HCT116 (cell line): Measurements from ENCODE around the gene PPIP5K2. TPM values are rescaled to one million over a fixed set of nuclear protein-coding genes. Genes with fewer than 3 reads are reported as not detected.

ENCODE experiments used
- ATAC-seq: fragments of 200-7000 bp; cut with Tn5 transposase; 2 replicates; pipeline ENCODE4 v1.9.1; 2020; ENCODE audit warnings: mild to moderate bottlenecking, moderate library complexity
- BruUV-seq: library from RNA; stranded (reverse); fragments of 400-500 nt; replicated peaks from 2 replicates; lab custom pipeline; 2021; lab: Mats Ljungman, UMichigan
- CTCF ChIA-PET: fragments of 300-600 bp; sonication (Branson Sonifier 250); formaldehyde crosslinking; loops from one replicate; lab custom pipeline; 2021; ENCODE audit warnings: antibody characterized with exemption; lab: Charles Lee
- POLR2A ChIA-PET: fragments of 300-600, 350-600 bp; sonication (Branson Sonifier 250); formaldehyde crosslinking; loops from one replicate; lab custom pipeline; 2021; ENCODE audit warnings: antibody characterized with exemption; lab: Charles Lee
- RAD21 ChIA-PET, 2 experiments: fragments of 300-600 bp; sonication (Branson Sonifier 250); formaldehyde crosslinking; loops; one replicate each; lab custom pipeline; 2023; ENCODE audit warnings: low total read pairs in 2 of 2; ENCODE audit not compliant: uncharacterized antibody in 2 of 2, unreplicated experiment in 2 of 2, low non-redundant PET in 1 of 2; lab: Charles Lee
- DNase-seq: peaks from one replicate; pipeline ENCODE4 v3.0.0-alpha.2; 2010; ENCODE audit warnings: low read depth, low spot score
- H2AFZ ChIP-seq: fragments of 200-600 bp; shearing (Covaris generic), sonication (generic); 2 replicates; pipeline ENCODE4 v1.6.1; 2017; ENCODE audit warnings: low read depth, mixed run types, mixed read lengths, antibody characterized with exemption, low read length; ENCODE audit not compliant: poor library complexity, severe bottlenecking
- H3K27ac ChIP-seq: 2 replicates; pipeline ENCODE4 v1.5.1; 2012; ENCODE audit warnings: low read depth, low read length
- H3K27me3 ChIP-seq: fragments of 200-600 bp; sonication (generic); 2 replicates; pipeline ENCODE4 v1.6.1; 2016; ENCODE audit warnings: mixed run types, low read length, mixed read lengths; ENCODE audit not compliant: insufficient read depth
- H3K36me3 ChIP-seq, 2 experiments: fragments of 200-500 bp in 1 of 2; fragments of 200-600 bp in 1 of 2; sonication (Bioruptor generic) in 1 of 2; sonication (generic) in 1 of 2; 2 replicates each; pipeline versions ENCODE4 v1.5.1 to v1.6.1; 2014 to 2016; ENCODE audit warnings: low read length in 2 of 2, inconsistent platforms in 1 of 2, mixed read lengths in 1 of 2, mixed run types in 1 of 2; ENCODE audit not compliant: insufficient read depth in 2 of 2, control insufficient read depth in 1 of 2
- H3K4me1 ChIP-seq, 2 experiments: fragments of 200-600 bp in 1 of 2; sonication (generic) in 1 of 2; 2 replicates each; pipeline versions ENCODE4 v1.5.1 to v1.6.1; 2012 to 2017; ENCODE audit warnings: low read length in 2 of 2, inconsistent platforms in 1 of 2, mild to moderate bottlenecking in 1 of 2, mixed read lengths in 1 of 2, mixed run types in 1 of 2, moderate library complexity in 1 of 2; ENCODE audit not compliant: insufficient read depth in 2 of 2, control insufficient read depth in 1 of 2
- H3K4me2 ChIP-seq: fragments of 200-600 bp; sonication (generic); 2 replicates; pipeline ENCODE4 v1.6.1; 2017; ENCODE audit warnings: mixed run types, low read length, mixed read lengths
- H3K4me3 ChIP-seq, 2 experiments: fragments of 200-600 bp in 1 of 2; sonication (generic) in 1 of 2; replicated peaks in 1 of 2; 2 replicates each; pipeline ENCODE4 v1.5.1; 2011 to 2016; ENCODE audit warnings: low read length in 2 of 2, control low read depth in 1 of 2, low read depth in 1 of 2, mild to moderate bottlenecking in 1 of 2, mixed read lengths in 1 of 2, mixed run types in 1 of 2
- H3K79me2 ChIP-seq: fragments of 200-600 bp; sonication (generic); 2 replicates; pipeline ENCODE4 v1.6.1; 2017; ENCODE audit warnings: mild to moderate bottlenecking, mixed run types, low read length, moderate library complexity, mixed read lengths; ENCODE audit not compliant: insufficient read depth
- H3K9ac ChIP-seq: fragments of 200-600 bp; sonication (generic); 2 replicates; pipeline ENCODE4 v1.6.1; 2016; ENCODE audit warnings: low read length, mixed read lengths
- H3K9me2 ChIP-seq: fragments of 200-600 bp; sonication (generic), shearing (Covaris generic); 2 replicates; pipeline ENCODE4 v1.6.1; 2017; ENCODE audit warnings: mixed run types, mild to moderate bottlenecking, moderate library complexity; ENCODE audit not compliant: insufficient read depth
- H3K9me3 ChIP-seq, 2 experiments: fragments of 200-500 bp in 1 of 2; fragments of 200-600 bp in 1 of 2; sonication (Bioruptor generic) in 1 of 2; sonication (generic) in 1 of 2; 2 replicates each; pipeline ENCODE4 v1.6.1; 2014 to 2017; ENCODE audit warnings: low read length in 2 of 2, mixed read lengths in 2 of 2, inconsistent platforms in 1 of 2, low read depth in 1 of 2, mild to moderate bottlenecking in 1 of 2, mixed run types in 1 of 2, moderate library complexity in 1 of 2; ENCODE audit not compliant: control insufficient read depth in 1 of 2, insufficient read depth in 1 of 2
- H4K20me1 ChIP-seq: fragments of 200-600 bp; sonication (generic), shearing (Covaris generic); 2 replicates; pipeline ENCODE4 v1.6.1; 2017; ENCODE audit warnings: mixed run types, mild to moderate bottlenecking, moderate library complexity; ENCODE audit not compliant: insufficient read depth
- CEBPB ChIP-seq: IDR thresholded peaks from 2 replicates; pipeline ENCODE4 v1.6.1; 2012; ENCODE audit warnings: low read depth
- CTCF ChIP-seq, 3 experiments: fragments of 200-600 bp in 1 of 3; sonication (generic) in 1 of 3; IDR thresholded peaks in 2 of 3; conservative IDR thresholded peaks in 1 of 3; 2 replicates each; pipeline ENCODE4 v1.5.1; 2012 to 2017; ENCODE audit warnings: low read depth in 2 of 3, low read length in 2 of 3, antibody characterized with exemption in 1 of 3, borderline replicate concordance in 1 of 3, control low read depth in 1 of 3, mild to moderate bottlenecking in 1 of 3, mixed read lengths in 1 of 3, mixed run types in 1 of 3, moderate library complexity in 1 of 3; ENCODE audit not compliant: insufficient read depth in 1 of 3
- EZH2 ChIP-seq: fragments of 200-600 bp; sonication (generic); IDR thresholded peaks from 2 replicates; pipeline ENCODE4 v1.6.1; 2017; ENCODE audit warnings: antibody characterized with exemption, mixed run types
- EZH2phosphoT487 ChIP-seq: fragments of 200-600 bp; IDR thresholded peaks from 2 replicates; pipeline ENCODE4 v1.6.1; 2018; ENCODE audit warnings: antibody characterized with exemption, borderline replicate concordance
- FOSL1 ChIP-seq: IDR thresholded peaks from 2 replicates; pipeline ENCODE4 v1.6.1; 2012; ENCODE audit warnings: low read depth
- JUND ChIP-seq: IDR thresholded peaks from 2 replicates; pipeline ENCODE4 v1.6.1; 2012
- MAX ChIP-seq: IDR thresholded peaks from 2 replicates; pipeline ENCODE4 v1.6.1; 2012
- POLR2AphosphoS5 ChIP-seq: IDR thresholded peaks from 2 replicates; pipeline ENCODE4 v1.6.1; 2011; ENCODE audit warnings: mild to moderate bottlenecking, low read depth, low read length, moderate library complexity
- RAD21 ChIP-seq: IDR thresholded peaks from 2 replicates; pipeline ENCODE4 v1.6.1; 2012; ENCODE audit warnings: low read depth, mild to moderate bottlenecking
- SIN3A ChIP-seq: IDR thresholded peaks from 2 replicates; pipeline ENCODE4 v1.6.1; 2012; ENCODE audit warnings: low read depth
- SP1 ChIP-seq: IDR thresholded peaks from 2 replicates; pipeline ENCODE4 v1.6.1; 2012; ENCODE audit warnings: low read depth
- SRF ChIP-seq: IDR thresholded peaks from 2 replicates; pipeline ENCODE4 v1.6.1; 2012; ENCODE audit warnings: low read depth
- YY1 ChIP-seq: IDR thresholded peaks from 2 replicates; pipeline ENCODE4 v1.6.1; 2011; ENCODE audit warnings: low read length, low read depth, moderate library complexity, mild to moderate bottlenecking; ENCODE audit not compliant: insufficient replicate concordance; ENCODE audit errors: extremely low read depth
- ZBTB33 ChIP-seq: IDR thresholded peaks from 2 replicates; pipeline ENCODE4 v1.6.1; 2011; ENCODE audit warnings: mild to moderate bottlenecking, low read length, moderate library complexity; ENCODE audit not compliant: insufficient replicate concordance; ENCODE audit errors: extremely low read depth
- ZFX ChIP-seq: fragments of 450-650 bp; IDR thresholded peaks from 2 replicates; pipeline ENCODE4 v1.6.1; 2017
- ZNF274 ChIP-seq: fragments of 200-500 bp; sonication (Bioruptor generic); IDR thresholded peaks from 2 replicates; pipeline ENCODE4 v1.6.1; 2014; ENCODE audit warnings: mild to moderate bottlenecking, low read depth, low read length, inconsistent platforms
- intact Hi-C: fragments of 100-400 bp; cut with micrococcal nuclease; formaldehyde crosslinking; loops from 2 replicates; pipeline ENCODE4 v1.10.0; 2022
- total RNA-seq: library from RNA; stranded (reverse); gene quantifications from one replicate; pipeline ENCODE4 v1.2.1, GENCODE V29; 2021; ENCODE audit not compliant: unreplicated experiment

Gene PPIP5K2
- total RNA-seq, 1 experiment from 2014 or later = 45.8 TPM

GRCh38 chr5:103205991-103206700, 86.0 kb downstream of the PPIP5K2 start:
- H3K27me3 ChIP-seq = no peaks in the 10 kb centered on the region
- H3K9me2 ChIP-seq = no peaks in the 10 kb centered on the region
- no peak for TF ChIP-seq SP1
- TF ChIP-seq RAD21 = no peak
- no peak for TF ChIP-seq CTCF (IDR thresholded peaks at IDR 0.05 in 2 of 3, conservative IDR thresholded peaks at IDR 0.05 in 1 of 3; ENCODE audit: borderline replicate concordance in 1 of 3, insufficient read depth in 1 of 3, low read depth in 2 of 3, low read length in 2 of 3)
- no peak for TF ChIP-seq YY1
- TF ChIP-seq EZH2 = no peak
- no peak for TF ChIP-seq MAX
- TF ChIP-seq ZBTB33 = no peak
- no peak for TF ChIP-seq EZH2phosphoT487
- TF ChIP-seq ZNF274 = no peak
- no peak for TF ChIP-seq FOSL1
- TF ChIP-seq ZFX = no peak
- TF ChIP-seq SRF = no peak
- no peak for TF ChIP-seq CEBPB
- TF ChIP-seq SIN3A = no peak
- no peak for TF ChIP-seq JUND
- TF ChIP-seq POLR2AphosphoS5 = no peak
- no peak overlapping the region for H3K4me3 ChIP-seq
- RAD21 ChIA-PET = no interaction called here
- ATAC-seq = no peak
- POLR2A ChIA-PET = no interaction called here
- CTCF ChIA-PET = no interaction called here
- no peaks in the 10 kb centered on the region for H3K9me3 ChIP-seq
- no peaks in the 10 kb centered on the region for H3K79me2 ChIP-seq
- intact Hi-C loops = no loop called here
- no peak overlapping the region for H2AFZ ChIP-seq
- H3K4me2 ChIP-seq = no peak overlapping the region
- no TSS peak for BruUV-seq
- H3K9ac ChIP-seq = no peak overlapping the region
- H4K20me1 ChIP-seq = no peaks in the 10 kb centered on the region
- H3K36me3 ChIP-seq = no peaks in the 10 kb centered on the region
- H3K4me1 ChIP-seq = no peaks in the 10 kb centered on the region
- H3K27ac ChIP-seq = no peak overlapping the region
- DNase-seq = no peak
